Lung (tissue), 13 donors: ENCODE measurements around the gene AICDA. TPM values are rescaled to one million over a fixed set of nuclear protein-coding genes. Genes with fewer than 3 reads are reported as not detected.

Experiments
- ATAC-seq: fragments of 200-7000 bp; cut with Tn5 transposase; one replicate; pipeline ENCODE4 v1.9.1; 2020; ENCODE audit warnings: moderate number of reproducible peaks; ENCODE audit not compliant: insufficient read depth, low FRiP score
- DNase-seq, 3 donors: peaks; one replicate each; pipeline ENCODE4 v3.0.0-alpha.2; 2013 to 2017
- H3K27ac ChIP-seq, 2 donors: one replicate each; pipeline ENCODE4 v1.5.1; 2013; ENCODE audit warnings: mild to moderate bottlenecking in 2 of 2, moderate library complexity in 2 of 2, control low read depth in 1 of 2, inconsistent platforms in 1 of 2, low read depth in 1 of 2, low read length in 1 of 2
- H3K27me3 ChIP-seq, 3 donors: one replicate each; pipeline ENCODE4 v1.5.1; 2013; ENCODE audit warnings: low read length in 2 of 3; ENCODE audit not compliant: control insufficient read depth in 3 of 3, insufficient read depth in 3 of 3
- H3K36me3 ChIP-seq, 4 donors: one replicate each; pipeline ENCODE4 v1.5.1; 2013; ENCODE audit warnings: low read length in 4 of 4, mild to moderate bottlenecking in 1 of 4, moderate library complexity in 1 of 4; ENCODE audit not compliant: control insufficient read depth in 4 of 4, insufficient read depth in 4 of 4
- H3K4me1 ChIP-seq, 5 donors: one replicate each; pipeline ENCODE4 v1.5.1; 2013; ENCODE audit warnings: low read length in 5 of 5, mild to moderate bottlenecking in 2 of 5, moderate library complexity in 1 of 5; ENCODE audit not compliant: control insufficient read depth in 5 of 5, insufficient read depth in 5 of 5
- H3K4me3 ChIP-seq: one replicate; pipeline ENCODE4 v1.5.1; 2013; ENCODE audit warnings: mild to moderate bottlenecking, control low read depth, moderate library complexity
- H3K9ac ChIP-seq, 2 donors: one replicate each; pipeline ENCODE4 v1.5.1; 2013; ENCODE audit warnings: low read length in 2 of 2, control low read depth in 1 of 2; ENCODE audit not compliant: insufficient read depth in 1 of 2
- H3K9me3 ChIP-seq, 4 donors: one replicate each; pipeline ENCODE4 v1.5.1; 2013; ENCODE audit warnings: low read length in 3 of 4, mild to moderate bottlenecking in 1 of 4, moderate library complexity in 1 of 4; ENCODE audit not compliant: control insufficient read depth in 4 of 4, insufficient read depth in 3 of 4
- CTCF ChIP-seq: IDR thresholded peaks from 2 replicates; pipeline ENCODE4 v1.5.1; 2012; ENCODE audit warnings: mild to moderate bottlenecking; ENCODE audit errors: control extremely low read depth, extremely low read depth
- WGBS, 2 donors: extraction: QIAGEN DNeasy Blood & Tissue Kit; methylation state at CpG; one replicate each; pipeline ENCODE4 v1.1.7; 2013; 5-methylcytosine and 5-hydroxymethylcytosine counted together
- polyA plus RNA-seq, 2 donors: library from polyadenylated mRNA; stranded (reverse); fragments of 200-250 nt; gene quantifications; one replicate each; pipeline ENCODE4 v1.2.1, GENCODE V29; 2013
- small RNA-seq: library from RNA; depleted of rRNA; stranded (forward); fragments of <200 nt; gene quantifications from one replicate; pipeline ENCODE3, GENCODE V24; 2014; ENCODE audit warnings: low replicate concordance
- total RNA-seq, 2 donors: library from RNA; depleted of rRNA in 1 of 2; stranded (reverse); fragments of >200 nt in 1 of 2; gene quantifications; one replicate each; pipeline ENCODE4 v1.2.1, GENCODE V29; 2014 to 2021
- donor health status: control.
- donor health status: control.
- donor health status: Bipolar disorder and iron deficiency.
- donor health status: healthy.
- donor health status: DM: yes; HTN: yes; CAD: no.

The AICDA gene
- total and polyA plus RNA-seq, 4 donors: 0.10 to 0.58 (median 0.30) TPM

GRCh38 chr12:8553088-8553627 is 59.5 kb downstream of the AICDA start:
- Histone ChIP-seq H3K9ac (no peak overlapping the region), H3K27ac (no peak overlapping the region), H3K4me1 (no peaks in the 10 kb centered on the region), H3K4me3 (no peak overlapping the region), H3K36me3 (no peaks in the 10 kb centered on the region), H3K9me3 (no peaks in the 10 kb centered on the region), H3K27me3 (no peaks in the 10 kb centered on the region)
- whole genome bisulfite sequencing, 2 donors: 76 to 87% methylated on average over 6 of the region's 6 CpGs
- ATAC-seq (no peak), DNase-seq (no peak)
- no peak for TF ChIP-seq CTCF

Small RNA genes within 50 kb of the gene (small RNA-seq; reads per million reads assigned to genes)
- gene RF00019: not detected
- gene RF00564: not detected

Other genes with a start within 250 kb of the AICDA start
- gene CLEC6A, start 156.9 kb downstream of the AICDA start, total RNA-seq: 1 to 10 TPM in 1 of 2 donors, under 1 TPM in 1; 0.31 to 1.1 TPM
- 1 to 10 TPM in 1 of 2 donors, under 1 TPM in 1; 0.20 to 2.0 TPM for gene CLEC6A, start 156.9 kb downstream of the AICDA start, polyA plus RNA-seq
- gene CLEC4D, start 99.4 kb downstream of the AICDA start, total RNA-seq: 1 to 10 TPM; 1.6 to 4.5 TPM
- gene CLEC4D, start 99.4 kb downstream of the AICDA start, polyA plus RNA-seq: 10 to 100 TPM in 1 of 2 donors, under 1 TPM in 1; 0.61 to 39.2 TPM
- 10 to 100 TPM in 1 of 2 donors, 1 to 10 TPM in 1; 5.5 to 15.3 TPM for gene CLEC4E, start 72.0 kb downstream of the AICDA start, total RNA-seq
- gene CLEC4E, start 72.0 kb downstream of the AICDA start, polyA plus RNA-seq: 100 to 1,000 TPM in 1 of 2 donors, 10 to 100 TPM in 1; 24.1 to 112 TPM
- gene MFAP5, start 50.0 kb upstream of the AICDA start, total RNA-seq: 10 to 100 TPM in 1 of 2 donors, 1 to 10 TPM in 1; 4.4 to 10.0 TPM
- gene MFAP5, start 50.0 kb upstream of the AICDA start, polyA plus RNA-seq: 1 to 10 TPM; 1.6 to 2.6 TPM
- gene RIMKLB, start 85.1 kb upstream of the AICDA start, total RNA-seq: 10 to 100 TPM; 28.2 to 95.1 TPM
- 10 to 100 TPM; 19.9 to 43.2 TPM for gene RIMKLB, start 85.1 kb upstream of the AICDA start, polyA plus RNA-seq
- 1 to 10 TPM in 1 of 2 donors, not detected in 1; 1.1 TPM for gene A2ML1, start 209.8 kb upstream of the AICDA start, total RNA-seq
- gene A2ML1, start 209.8 kb upstream of the AICDA start, polyA plus RNA-seq: under 1 TPM; 0.04 to 0.06 TPM